ENCODE results near the gene MDM2. TPM values are rescaled to one million over a fixed set of nuclear protein-coding genes. Genes with fewer than 3 reads are reported as not detected.

Gene MDM2
- total and polyA plus RNA-seq, 9 of the 15 experiments (the other 6 are each of a cell fraction or from before 2014, with no cell fraction given), result 13.6 to 100 (median 49.0) TPM

GRCh38 chr12:68868043-68868790 is 60.2 kb downstream of the MDM2 start (continued):
- TF ChIP-seq KLF16 (IDR thresholded peaks at IDR 0.05) (no peak), ETS2 (tag; IDR thresholded peaks at IDR 0.05; ENCODE audit: borderline replicate concordance, poor library complexity, severe bottlenecking) (no peak), HCFC1 (IDR thresholded peaks at IDR 0.05; ENCODE audit: low read depth, low read length) (no peak), TSC22D4 (tag; IDR thresholded peaks at IDR 0.05) (no peak), ZFX (CRISPR knock-in tag; IDR thresholded peaks at IDR 0.05) (no peak), ZNF24 (IDR thresholded peaks at IDR 0.05) (no peak), ELK3 (CRISPR knock-in tag; IDR thresholded peaks at IDR 0.05) (no peak), MYC (IDR thresholded peaks at IDR 0.05; ENCODE audit: low read depth, low read length) (no peak), MYC (CRISPR knock-in tag; IDR thresholded peaks at IDR 0.05; ENCODE audit: borderline replicate concordance, low read depth) (no peak), SP1 (CRISPR knock-in tag; IDR thresholded peaks at IDR 0.05) (no peak), ZZZ3 (IDR thresholded peaks at IDR 0.05) (no peak)
- TF ChIP-seq, protein P1, sequence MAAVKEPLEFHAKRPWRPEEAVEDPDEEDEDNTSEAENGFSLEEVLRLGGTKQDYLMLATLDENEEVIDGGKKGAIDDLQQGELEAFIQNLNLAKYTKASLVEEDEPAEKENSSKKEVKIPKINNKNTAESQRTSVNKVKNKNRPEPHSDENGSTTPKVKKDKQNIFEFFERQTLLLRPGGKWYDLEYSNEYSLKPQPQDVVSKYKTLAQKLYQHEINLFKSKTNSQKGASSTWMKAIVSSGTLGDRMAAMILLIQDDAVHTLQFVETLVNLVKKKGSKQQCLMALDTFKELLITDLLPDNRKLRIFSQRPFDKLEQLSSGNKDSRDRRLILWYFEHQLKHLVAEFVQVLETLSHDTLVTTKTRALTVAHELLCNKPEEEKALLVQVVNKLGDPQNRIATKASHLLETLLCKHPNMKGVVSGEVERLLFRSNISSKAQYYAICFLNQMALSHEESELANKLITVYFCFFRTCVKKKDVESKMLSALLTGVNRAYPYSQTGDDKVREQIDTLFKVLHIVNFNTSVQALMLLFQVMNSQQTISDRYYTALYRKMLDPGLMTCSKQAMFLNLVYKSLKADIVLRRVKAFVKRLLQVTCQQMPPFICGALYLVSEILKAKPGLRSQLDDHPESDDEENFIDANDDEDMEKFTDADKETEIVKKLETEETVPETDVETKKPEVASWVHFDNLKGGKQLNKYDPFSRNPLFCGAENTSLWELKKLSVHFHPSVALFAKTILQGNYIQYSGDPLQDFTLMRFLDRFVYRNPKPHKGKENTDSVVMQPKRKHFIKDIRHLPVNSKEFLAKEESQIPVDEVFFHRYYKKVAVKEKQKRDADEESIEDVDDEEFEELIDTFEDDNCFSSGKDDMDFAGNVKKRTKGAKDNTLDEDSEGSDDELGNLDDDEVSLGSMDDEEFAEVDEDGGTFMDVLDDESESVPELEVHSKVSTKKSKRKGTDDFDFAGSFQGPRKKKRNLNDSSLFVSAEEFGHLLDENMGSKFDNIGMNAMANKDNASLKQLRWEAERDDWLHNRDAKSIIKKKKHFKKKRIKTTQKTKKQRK (IDR thresholded peaks at IDR 0.05; ENCODE audit: borderline replicate concordance, low read depth, low read length), result no peak

Measured in K562 (cell line).